SK-N-SH treated with all-trans-retinoic acid at 6 μM for 48 hours (cell line): ENCODE measurements around the gene GRK3.

Experiments used
- PPARA ChIP-seq: fragments of 250-450 bp; sonication (Bioruptor Pico); IDR thresholded peaks from 2 replicates; pipeline ENCODE4 v1.5.0; 2020; ENCODE audit warnings: mild to moderate bottlenecking, borderline replicate concordance
- RARB ChIP-seq: fragments of 250-450 bp; sonication (Bioruptor Pico); IDR thresholded peaks from 2 replicates; pipeline ENCODE4 v1.8.0; 2021; ENCODE audit warnings: mild to moderate bottlenecking, moderate library complexity
- TOX ChIP-seq: fragments of 250-450 bp; sonication (Bioruptor Pico); IDR thresholded peaks from 2 replicates; pipeline ENCODE4 v1.8.0; 2021; ENCODE audit warnings: mild to moderate bottlenecking, moderate library complexity, borderline replicate concordance
- ZNF565 ChIP-seq: fragments of 450-650 bp; formaldehyde crosslinking; conservative IDR thresholded peaks from 2 replicates; pipeline ENCODE4 v1.5.0; 2020; ENCODE audit warnings: low read depth, mild to moderate bottlenecking, moderate library complexity
- TF ChIP-seq, protein P1 (sequence below): fragments of 250-450 bp; sonication (Bioruptor Pico); IDR thresholded peaks from 2 replicates; pipeline ENCODE4 v1.5.1; 2021; ENCODE audit warnings: mild to moderate bottlenecking, moderate library complexity
- TF ChIP-seq, protein P2 (sequence below): fragments of 250-450 bp; sonication (Bioruptor Pico); IDR thresholded peaks from 2 replicates; pipeline ENCODE4 v1.8.0; 2020; ENCODE audit warnings: mild to moderate bottlenecking, moderate library complexity, borderline replicate concordance
- TF ChIP-seq, protein P3 (sequence below): fragments of 250-450 bp; sonication (Bioruptor Pico); IDR thresholded peaks from 2 replicates; pipeline ENCODE4 v1.8.0; 2021; ENCODE audit warnings: low read depth, mild to moderate bottlenecking, moderate library complexity, borderline replicate concordance

DNA sequence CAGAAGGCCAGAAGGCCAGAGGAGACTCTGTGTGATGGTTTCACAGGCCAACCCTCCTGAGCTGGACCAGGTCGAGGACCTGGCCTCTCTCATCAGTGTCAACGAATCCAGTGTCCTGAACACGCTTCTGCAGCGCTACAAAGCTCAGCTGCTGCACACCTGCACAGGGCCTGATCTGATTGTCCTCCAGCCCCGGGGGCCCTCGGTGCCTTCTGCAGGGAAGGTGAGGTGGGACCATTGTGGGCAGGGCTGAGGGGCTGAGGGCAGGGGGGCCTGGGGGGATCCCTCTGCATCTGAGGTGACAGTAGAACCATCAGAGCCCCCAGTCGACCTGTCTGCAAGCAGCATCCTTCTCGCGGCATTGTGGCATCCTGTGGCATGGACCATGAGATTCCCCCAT is 207.8 kb downstream of the GRK3 start:
- TF ChIP-seq, protein P1, sequence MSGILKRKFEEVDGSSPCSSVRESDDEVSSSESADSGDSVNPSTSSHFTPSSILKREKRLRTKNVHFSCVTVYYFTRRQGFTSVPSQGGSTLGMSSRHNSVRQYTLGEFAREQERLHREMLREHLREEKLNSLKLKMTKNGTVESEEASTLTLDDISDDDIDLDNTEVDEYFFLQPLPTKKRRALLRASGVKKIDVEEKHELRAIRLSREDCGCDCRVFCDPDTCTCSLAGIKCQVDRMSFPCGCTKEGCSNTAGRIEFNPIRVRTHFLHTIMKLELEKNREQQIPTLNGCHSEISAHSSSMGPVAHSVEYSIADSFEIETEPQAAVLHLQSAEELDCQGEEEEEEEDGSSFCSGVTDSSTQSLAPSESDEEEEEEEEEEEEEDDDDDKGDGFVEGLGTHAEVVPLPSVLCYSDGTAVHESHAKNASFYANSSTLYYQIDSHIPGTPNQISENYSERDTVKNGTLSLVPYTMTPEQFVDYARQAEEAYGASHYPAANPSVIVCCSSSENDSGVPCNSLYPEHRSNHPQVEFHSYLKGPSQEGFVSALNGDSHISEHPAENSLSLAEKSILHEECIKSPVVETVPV (CRISPR knock-in tag), result no peak
- TF ChIP-seq ZNF565 (CRISPR knock-in tag) (no peak), TOX (no peak), RARB (CRISPR knock-in tag) (no peak), PPARA (CRISPR knock-in tag) (no peak)
- TF ChIP-seq, protein P2, sequence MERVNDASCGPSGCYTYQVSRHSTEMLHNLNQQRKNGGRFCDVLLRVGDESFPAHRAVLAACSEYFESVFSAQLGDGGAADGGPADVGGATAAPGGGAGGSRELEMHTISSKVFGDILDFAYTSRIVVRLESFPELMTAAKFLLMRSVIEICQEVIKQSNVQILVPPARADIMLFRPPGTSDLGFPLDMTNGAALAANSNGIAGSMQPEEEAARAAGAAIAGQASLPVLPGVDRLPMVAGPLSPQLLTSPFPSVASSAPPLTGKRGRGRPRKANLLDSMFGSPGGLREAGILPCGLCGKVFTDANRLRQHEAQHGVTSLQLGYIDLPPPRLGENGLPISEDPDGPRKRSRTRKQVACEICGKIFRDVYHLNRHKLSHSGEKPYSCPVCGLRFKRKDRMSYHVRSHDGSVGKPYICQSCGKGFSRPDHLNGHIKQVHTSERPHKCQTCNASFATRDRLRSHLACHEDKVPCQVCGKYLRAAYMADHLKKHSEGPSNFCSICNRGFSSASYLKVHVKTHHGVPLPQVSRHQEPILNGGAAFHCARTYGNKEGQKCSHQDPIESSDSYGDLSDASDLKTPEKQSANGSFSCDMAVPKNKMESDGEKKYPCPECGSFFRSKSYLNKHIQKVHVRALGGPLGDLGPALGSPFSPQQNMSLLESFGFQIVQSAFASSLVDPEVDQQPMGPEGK (CRISPR knock-in tag), result no peak
- TF ChIP-seq, protein P3, sequence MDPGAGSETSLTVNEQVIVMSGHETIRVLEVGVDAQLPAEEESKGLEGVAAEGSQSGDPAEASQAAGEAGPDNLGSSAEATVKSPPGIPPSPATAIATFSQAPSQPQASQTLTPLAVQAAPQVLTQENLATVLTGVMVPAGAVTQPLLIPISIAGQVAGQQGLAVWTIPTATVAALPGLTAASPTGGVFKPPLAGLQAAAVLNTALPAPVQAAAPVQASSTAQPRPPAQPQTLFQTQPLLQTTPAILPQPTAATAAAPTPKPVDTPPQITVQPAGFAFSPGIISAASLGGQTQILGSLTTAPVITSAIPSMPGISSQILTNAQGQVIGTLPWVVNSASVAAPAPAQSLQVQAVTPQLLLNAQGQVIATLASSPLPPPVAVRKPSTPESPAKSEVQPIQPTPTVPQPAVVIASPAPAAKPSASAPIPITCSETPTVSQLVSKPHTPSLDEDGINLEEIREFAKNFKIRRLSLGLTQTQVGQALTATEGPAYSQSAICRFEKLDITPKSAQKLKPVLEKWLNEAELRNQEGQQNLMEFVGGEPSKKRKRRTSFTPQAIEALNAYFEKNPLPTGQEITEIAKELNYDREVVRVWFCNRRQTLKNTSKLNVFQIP (CRISPR knock-in tag), result no peak
